Erythroblast (primary cell): Measurements from ENCODE around the gene PRAMEF13.
"Not testable (repeated sequence)": the region's sequence is repeated elsewhere in the genome, so short reads cannot be mapped to it uniquely, and the experiment has no call there.

Experiments used
- GATA1 ChIP-seq: IDR thresholded peaks from 2 replicates; pipeline ENCODE4 v1.6.1; 2011; ENCODE audit warnings: low read depth, mild to moderate bottlenecking, control low read depth, low read length, moderate library complexity
- POLR2A ChIP-seq: IDR thresholded peaks from 2 replicates; pipeline ENCODE4 v1.6.1; 2011; ENCODE audit warnings: mild to moderate bottlenecking, low read length

GRCh38 chr1:13216619-13217018 lies 15.4 kb upstream of the PRAMEF13 start:
- TF ChIP-seq POLR2A, GATA1: not testable (repeated sequence)
